Nephron (organoid): ENCODE data around the gene DCLK1.

ENCODE experiments used
- H3K27ac Mint-ChIP-seq, 3 experiments: 2 replicates each; pipeline ENCODE4 v1.8.0; 2020; ENCODE audit warnings: mixed read lengths in 3 of 3, mild to moderate bottlenecking in 2 of 3, moderate library complexity in 1 of 3
- H3K27me3 Mint-ChIP-seq: 2 replicates; pipeline ENCODE4 v1.8.0; 2021; ENCODE audit warnings: low read depth, mild to moderate bottlenecking, moderate library complexity, mixed read lengths
- H3K36me3 Mint-ChIP-seq: 2 replicates; pipeline ENCODE4 v1.8.0; 2020; ENCODE audit warnings: low read depth, mixed read lengths
- H3K4me1 Mint-ChIP-seq: 2 replicates; pipeline ENCODE4 v1.8.0; 2020; ENCODE audit warnings: mixed read lengths
- H3K4me3 Mint-ChIP-seq, 3 experiments: 2 replicates each; pipeline ENCODE4 v1.8.0; 2020; ENCODE audit warnings: mild to moderate bottlenecking in 3 of 3, mixed read lengths in 3 of 3, moderate library complexity in 2 of 3
- H3K9me3 Mint-ChIP-seq: 2 replicates; pipeline ENCODE4 v1.8.0; 2020; ENCODE audit warnings: mixed read lengths
- TF ChIP-seq, protein P1 (sequence below), 3 experiments: fragments of 200-600 bp; sonication (generic); IDR thresholded peaks; one replicate each; pipeline ENCODE4 v1.5.0; 2021; ENCODE audit warnings: antibody characterized with exemption in 3 of 3; ENCODE audit not compliant: unreplicated experiment in 3 of 3

DCLK1 gene

DNA sequence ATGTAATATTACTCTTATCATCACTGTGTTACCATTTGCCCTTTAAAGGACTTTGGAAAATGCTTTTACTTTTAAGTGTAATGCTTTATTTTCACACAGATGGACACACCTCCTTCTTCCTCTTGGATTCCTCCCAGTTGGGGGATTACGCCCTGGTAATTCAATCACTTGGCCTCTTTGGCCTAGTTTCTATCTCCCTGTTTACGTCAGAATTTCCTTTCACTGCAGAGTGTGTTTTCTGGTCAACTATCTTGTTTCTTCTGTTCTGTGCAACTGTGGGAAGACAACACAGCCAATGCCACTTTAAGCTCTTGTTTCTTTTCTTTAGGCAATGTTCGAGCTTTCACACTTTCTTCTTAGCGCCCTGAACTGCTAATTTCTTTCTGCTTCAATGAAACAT is 397.4 kb downstream of the DCLK1 start:
- Mint-ChIP-seq H3K36me3 (no peaks in the 10 kb centered on the region), H3K27me3 (no peaks in the 10 kb centered on the region), H3K4me3 (no peak overlapping the region), H3K27ac (peak overlapping the region in 2 of 3 experiments; percentile 1), H3K9me3 (no peaks in the 10 kb centered on the region), H3K4me1 (peaks cover 13% of the 10 kb centered on the region)
- TF ChIP-seq, protein P1, sequence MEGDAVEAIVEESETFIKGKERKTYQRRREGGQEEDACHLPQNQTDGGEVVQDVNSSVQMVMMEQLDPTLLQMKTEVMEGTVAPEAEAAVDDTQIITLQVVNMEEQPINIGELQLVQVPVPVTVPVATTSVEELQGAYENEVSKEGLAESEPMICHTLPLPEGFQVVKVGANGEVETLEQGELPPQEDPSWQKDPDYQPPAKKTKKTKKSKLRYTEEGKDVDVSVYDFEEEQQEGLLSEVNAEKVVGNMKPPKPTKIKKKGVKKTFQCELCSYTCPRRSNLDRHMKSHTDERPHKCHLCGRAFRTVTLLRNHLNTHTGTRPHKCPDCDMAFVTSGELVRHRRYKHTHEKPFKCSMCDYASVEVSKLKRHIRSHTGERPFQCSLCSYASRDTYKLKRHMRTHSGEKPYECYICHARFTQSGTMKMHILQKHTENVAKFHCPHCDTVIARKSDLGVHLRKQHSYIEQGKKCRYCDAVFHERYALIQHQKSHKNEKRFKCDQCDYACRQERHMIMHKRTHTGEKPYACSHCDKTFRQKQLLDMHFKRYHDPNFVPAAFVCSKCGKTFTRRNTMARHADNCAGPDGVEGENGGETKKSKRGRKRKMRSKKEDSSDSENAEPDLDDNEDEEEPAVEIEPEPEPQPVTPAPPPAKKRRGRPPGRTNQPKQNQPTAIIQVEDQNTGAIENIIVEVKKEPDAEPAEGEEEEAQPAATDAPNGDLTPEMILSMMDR (IDR thresholded peaks at IDR 0.05; ENCODE audit: unreplicated experiment in 3 of 3) = no peak

DNA sequence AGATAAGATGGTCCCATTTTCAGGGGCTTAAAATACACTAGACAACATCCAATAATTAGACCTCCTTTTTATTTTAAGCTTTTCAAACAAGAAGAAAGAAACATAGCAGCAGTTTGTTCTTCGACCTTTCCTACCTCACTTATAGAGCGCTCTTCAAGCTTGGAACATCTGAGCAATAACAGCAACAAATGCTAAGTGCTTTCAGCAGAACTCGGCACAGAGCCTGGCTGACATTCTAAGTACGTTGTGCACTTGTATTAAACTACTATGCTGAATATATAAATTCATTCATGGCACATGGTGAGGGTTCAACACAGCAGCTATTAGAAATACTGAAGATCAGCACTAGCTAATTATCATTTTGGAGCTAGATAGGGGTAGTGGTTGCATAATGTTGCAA is 398.6 kb downstream of the DCLK1 start:
- H3K36me3 Mint-ChIP-seq = no peaks in the 10 kb centered on the region
- H3K27ac Mint-ChIP-seq = no peak overlapping the region
- TF ChIP-seq, protein P1 (IDR thresholded peaks at IDR 0.05; ENCODE audit: unreplicated experiment in 3 of 3) = no peak
- H3K9me3 Mint-ChIP-seq = no peaks in the 10 kb centered on the region
- H3K4me3 Mint-ChIP-seq = no peak overlapping the region
- no peaks in the 10 kb centered on the region for H3K27me3 Mint-ChIP-seq
- peaks cover 13% of the 10 kb centered on the region for H3K4me1 Mint-ChIP-seq

DNA sequence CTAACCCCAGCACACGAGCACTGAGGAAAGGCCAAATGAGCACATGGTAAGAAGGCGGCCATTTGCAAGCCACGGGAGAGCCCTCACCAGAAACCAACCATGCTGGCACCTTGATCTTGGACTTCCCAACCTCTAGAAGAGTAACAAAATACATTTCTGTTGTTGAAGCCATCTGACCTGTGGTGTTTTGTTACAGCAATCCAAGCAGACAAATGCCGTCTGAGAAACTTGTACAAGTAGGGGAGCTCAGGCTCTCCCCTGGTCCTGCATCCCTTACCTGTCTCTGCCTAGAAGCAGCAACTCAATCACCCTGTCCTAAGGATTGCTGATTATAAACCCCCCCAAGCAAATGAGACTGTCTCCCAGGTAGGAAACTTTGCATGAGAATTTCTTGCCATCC is 399.7 kb downstream of the DCLK1 start:
- Mint-ChIP-seq H3K27me3 (no peaks in the 10 kb centered on the region), H3K4me3 (no peak overlapping the region)

DNA sequence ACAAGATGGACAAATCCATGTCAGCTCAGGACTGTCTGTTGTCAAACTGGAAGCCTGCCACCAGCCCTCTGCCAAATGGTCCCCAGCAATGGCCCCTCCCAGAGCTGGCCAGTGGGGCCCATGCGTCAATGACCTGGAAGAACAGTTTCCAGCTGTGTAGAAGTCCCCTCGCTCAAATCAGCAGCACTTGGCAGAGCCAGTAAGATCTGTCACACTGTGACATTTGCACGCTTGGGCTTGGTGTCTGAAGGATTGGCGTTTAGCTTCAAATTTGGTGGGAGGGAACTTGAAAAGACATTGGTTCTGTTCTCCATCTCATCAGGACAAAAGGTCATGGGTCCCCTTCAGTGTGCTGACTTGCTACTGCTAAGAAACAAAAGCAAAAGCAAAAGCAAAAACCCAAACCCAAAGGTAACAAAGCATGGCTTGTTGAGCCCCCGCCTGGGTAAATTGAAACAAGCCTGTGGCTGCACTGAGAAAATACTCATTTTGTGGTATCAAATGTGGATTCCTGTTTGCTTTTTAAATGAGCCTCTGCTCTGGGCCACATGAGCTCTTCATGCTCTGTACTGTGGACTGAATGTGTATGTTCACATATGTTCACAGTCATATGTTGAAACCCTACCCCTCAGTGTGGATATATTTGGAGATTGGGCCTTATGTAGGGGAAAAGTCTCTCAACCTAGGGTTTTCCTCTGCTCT is 401.1 kb downstream of the DCLK1 start:
- H3K27me3 Mint-ChIP-seq = no peaks in the 10 kb centered on the region
- no peak overlapping the region for H3K4me3 Mint-ChIP-seq
- H3K4me1 Mint-ChIP-seq = peaks cover 13% of the 10 kb centered on the region
- peak overlapping the region in 1 of 3 experiments; percentile 40 for H3K27ac Mint-ChIP-seq
- H3K36me3 Mint-ChIP-seq = no peaks in the 10 kb centered on the region
- TF ChIP-seq, protein P1 (IDR thresholded peaks at IDR 0.05; ENCODE audit: unreplicated experiment in 3 of 3) = no peak
- no peaks in the 10 kb centered on the region for H3K9me3 Mint-ChIP-seq

More for the DNA sequence above, 399.7 kb downstream of the DCLK1 start:
- no peak overlapping the region for H3K27ac Mint-ChIP-seq
- H3K36me3 Mint-ChIP-seq = no peaks in the 10 kb centered on the region
- TF ChIP-seq, protein P1 (IDR thresholded peaks at IDR 0.05; ENCODE audit: unreplicated experiment in 3 of 3) = no peak
- no peaks in the 10 kb centered on the region for H3K9me3 Mint-ChIP-seq
- H3K4me1 Mint-ChIP-seq = peaks cover 13% of the 10 kb centered on the region

DNA sequence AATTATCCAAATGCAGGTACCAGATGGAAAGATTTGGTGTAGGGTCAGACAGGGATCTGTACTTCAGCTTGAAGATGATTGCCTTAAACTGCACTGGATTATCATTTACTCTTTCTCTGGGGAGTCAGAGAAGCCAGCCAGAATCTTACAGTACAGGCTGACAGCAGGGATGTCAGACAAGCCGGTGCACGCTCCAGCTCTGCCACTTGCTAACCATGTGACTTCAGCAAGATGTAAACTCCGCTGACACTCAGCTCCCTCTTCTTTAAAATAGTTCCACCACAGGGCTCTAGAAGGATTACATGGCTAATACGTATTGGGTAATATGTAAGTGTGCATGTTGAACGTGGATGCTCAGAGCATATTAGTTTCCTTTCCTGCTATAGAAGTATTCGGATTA is 403.3 kb downstream of the DCLK1 start:
- Mint-ChIP-seq H3K36me3 (no peaks in the 10 kb centered on the region), H3K27ac (no peak overlapping the region), H3K4me3 (no peak overlapping the region), H3K27me3 (no peaks in the 10 kb centered on the region), H3K9me3 (no peaks in the 10 kb centered on the region), H3K4me1 (peaks cover 28% of the 10 kb centered on the region)
- TF ChIP-seq, protein P1 (IDR thresholded peaks at IDR 0.05; ENCODE audit: unreplicated experiment in 3 of 3) = no peak

DNA sequence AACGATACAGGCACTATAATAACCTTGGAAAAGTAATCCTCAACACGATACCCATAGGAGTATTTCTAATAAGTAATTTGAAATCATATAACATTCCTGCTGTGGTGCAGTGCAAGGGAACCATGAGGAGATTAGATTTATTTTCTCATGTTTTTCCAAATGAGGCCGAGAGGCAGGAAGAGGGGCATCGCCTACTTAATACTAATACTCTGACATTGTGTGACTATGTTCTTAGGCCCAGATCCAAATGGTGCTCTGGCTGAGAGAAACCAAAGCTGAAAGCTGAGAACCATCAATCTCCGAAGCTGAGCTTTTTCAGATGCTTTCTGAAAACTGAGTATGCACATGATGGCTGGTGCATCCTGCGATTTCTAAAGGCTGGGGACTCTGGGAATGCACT is 406.7 kb downstream of the DCLK1 start:
- H3K36me3 Mint-ChIP-seq = no peaks in the 10 kb centered on the region

More for the DNA sequence above, 406.7 kb downstream of the DCLK1 start:
- Mint-ChIP-seq H3K27ac (peak overlapping the region; percentile 37 to 76 (median 69)), H3K4me3 (no peak overlapping the region), H3K4me1 (peaks cover 38% of the 10 kb centered on the region), H3K9me3 (no peaks in the 10 kb centered on the region), H3K27me3 (peaks cover 13% of the 10 kb centered on the region)
- TF ChIP-seq, protein P1 (IDR thresholded peaks at IDR 0.05; ENCODE audit: unreplicated experiment in 3 of 3) = no peak
